ENCODE measurements around the gene NTF4.
A peak's percentile ranks its signal among the peaks of the same experiment; 100 is the strongest.
"Not testable (repeated sequence)": the region's sequence is repeated elsewhere in the genome, so short reads cannot be mapped to it uniquely, and the experiment has no call there.

The NTF4 gene

GRCh38 chr19:49086296-49086695, 21.7 kb upstream of the NTF4 start:
- DNase-seq = no peak

GRCh38 chr19:49085868-49086232, 21.2 kb upstream of the NTF4 start:
- DNase-seq = no peak

- peak; percentile 99 for DNase-seq
Measured at GRCh38 chr19:49085020-49085867, 20.6 kb upstream of the NTF4 start, which contains the start of gene SNRNP70. Gene SNRNP70, plus strand, starts transcription at chr19:49085451. Its CDS starts 964 bp downstream, at chr19:49086415.

GRCh38 chr19:49084206-49085019, 19.8 kb upstream of the NTF4 start:
- no peak for DNase-seq

- no peak for DNase-seq
Measured at GRCh38 chr19:49081273-49081672, 16.7 kb upstream of the NTF4 start.

- no peak for DNase-seq
Measured at GRCh38 chr19:49080392-49080791, 15.8 kb upstream of the NTF4 start.

GRCh38 chr19:49074869-49075268, 10.3 kb upstream of the NTF4 start:
- DNase-seq = not testable (repeated sequence)

- DNase-seq = peak; percentile 26
Measured at GRCh38 chr19:49073514-49074378, 9.1 kb upstream of the NTF4 start.

GRCh38 chr19:49071860-49072547, 7.4 kb upstream of the NTF4 start:
- no peak for DNase-seq

GRCh38 chr19:49070416-49070815, 5.8 kb upstream of the NTF4 start:
- DNase-seq = no peak

GRCh38 chr19:49069026-49069425, 4.4 kb upstream of the NTF4 start:
- no peak for DNase-seq

GRCh38 chr19:49067554-49067953, 2.9 kb upstream of the NTF4 start:
- DNase-seq = no peak

- no peak for DNase-seq
Measured at GRCh38 chr19:49065905-49066512, 1.4 kb upstream of the NTF4 start.

- no peak for DNase-seq
Measured at GRCh38 chr19:49064029-49064629, 489 bp downstream of the NTF4 start.

GRCh38 chr19:49061445-49061844, 3.2 kb downstream of the NTF4 start:
- no peak for DNase-seq

- DNase-seq = no peak
Measured at GRCh38 chr19:49061000-49061399, 3.6 kb downstream of the NTF4 start.

GRCh38 chr19:49059053-49059452, 5.6 kb downstream of the NTF4 start:
- DNase-seq = no peak

GRCh38 chr19:49058562-49058961, 6.1 kb downstream of the NTF4 start:
- DNase-seq = no peak

GRCh38 chr19:49057636-49058234, 6.9 kb downstream of the NTF4 start, which contains the start of gene CGB7:
Gene CGB7, minus strand, starts transcription at chr19:49057749. Its CDS starts 2,374 bp downstream, at chr19:49055375.
- DNase-seq = peak; percentile 69

GRCh38 chr19:49056902-49057596, 7.6 kb downstream of the NTF4 start:
- DNase-seq = peak; percentile 24
